ENCODE data around the gene MUS81. TPM values are rescaled to one million over a fixed set of nuclear protein-coding genes. Genes with fewer than 3 reads are reported as not detected.

Gene MUS81
- total and polyA plus RNA-seq, 9 of the 15 experiments (the other 6 are each of a cell fraction or from before 2014, with no cell fraction given), result 13.4 to 118 (median 53.7) TPM

- TF ChIP-seq UBTF (IDR thresholded peaks at IDR 0.05; ENCODE audit: borderline replicate concordance in 1 of 2, low read depth in 2 of 2, low read length in 2 of 2), result no peak
- no peak for TF ChIP-seq ASH1L (IDR thresholded peaks at IDR 0.05; ENCODE audit: borderline replicate concordance, low read depth, partially characterized antibody)
- TF ChIP-seq SETDB1 (IDR thresholded peaks at IDR 0.05; ENCODE audit: low read length), result no peak
- TF ChIP-seq PTRF (tag; IDR thresholded peaks at IDR 0.05), result no peak
- TF ChIP-seq BCLAF1 (IDR thresholded peaks at IDR 0.05; ENCODE audit: borderline replicate concordance in 1 of 2, control insufficient read depth in 1 of 2, low read depth in 2 of 2, low read length in 1 of 2), result 0 out of 4 replicates have a peak, but pooled peaks of 1 of the 2 experiments have one; percentile 61
- no peak for TF ChIP-seq ZNF143 (CRISPR knock-in tag; IDR thresholded peaks at IDR 0.05)
- TF ChIP-seq ZNF445 (CRISPR knock-in tag; IDR thresholded peaks at IDR 0.05; ENCODE audit: low read depth), result 0 out of 2 replicates have a peak, but pooled peaks have one; percentile 63
- TF ChIP-seq TAF7 (tag; IDR thresholded peaks at IDR 0.05), result no peak; the same call in 1 of the 2 replicates
- TF ChIP-seq YY1 (IDR thresholded peaks at IDR 0.05; ENCODE audit: borderline replicate concordance in 1 of 3, control insufficient read depth in 1 of 3, extremely low read depth in 1 of 3, insufficient read depth in 3 of 3, insufficient read length in 1 of 3, insufficient replicate concordance in 2 of 3, low read depth in 1 of 3, low read length in 2 of 3), result peak; percentile 35 to 93 (median 80)
- TF ChIP-seq ARNT (IDR thresholded peaks at IDR 0.05), result peak in 1 of 2 experiments; percentile 62; a peak in 2 of 4 replicates
- no peak for TF ChIP-seq MCM5 (IDR thresholded peaks at IDR 0.05; ENCODE audit: low read depth)
- peak; percentile 82 for TF ChIP-seq POLR2AphosphoS5 (IDR thresholded peaks at IDR 0.05; ENCODE audit: control insufficient read depth, insufficient read depth, low read depth, low read length)
- peak; percentile 38; the same call in 1 of the 2 replicates for TF ChIP-seq KLF16 (IDR thresholded peaks at IDR 0.05)
- peak; percentile 59 for TF ChIP-seq RB1 (IDR thresholded peaks at IDR 0.05; ENCODE audit: low read depth)
Observed at GRCh38 chr11:65860278-65861164, at the start of gene MUS81 (continued).
